HG03025 (cell line): ENCODE data around the gene LMO3.
"Not testable (repeated sequence)": the region's sequence is repeated elsewhere in the genome, so short reads cannot be mapped to it uniquely, and the experiment has no call there.

Experiments
- ATAC-seq: cut with Tn5 transposase; IDR thresholded peaks from one replicate; pipeline ENCODE4 v1.9.1; 2021; ENCODE audit warnings: mild to moderate bottlenecking, moderate library complexity; ENCODE audit not compliant: unreplicated experiment, low FRiP score

LMO3 gene

GRCh38 chr12:16555630-16556029 is 50.3 kb downstream of the LMO3 start:
- no peak for ATAC-seq

GRCh38 chr12:16553457-16553856 is 52.5 kb downstream of the LMO3 start:
- ATAC-seq: no peak

DNA sequence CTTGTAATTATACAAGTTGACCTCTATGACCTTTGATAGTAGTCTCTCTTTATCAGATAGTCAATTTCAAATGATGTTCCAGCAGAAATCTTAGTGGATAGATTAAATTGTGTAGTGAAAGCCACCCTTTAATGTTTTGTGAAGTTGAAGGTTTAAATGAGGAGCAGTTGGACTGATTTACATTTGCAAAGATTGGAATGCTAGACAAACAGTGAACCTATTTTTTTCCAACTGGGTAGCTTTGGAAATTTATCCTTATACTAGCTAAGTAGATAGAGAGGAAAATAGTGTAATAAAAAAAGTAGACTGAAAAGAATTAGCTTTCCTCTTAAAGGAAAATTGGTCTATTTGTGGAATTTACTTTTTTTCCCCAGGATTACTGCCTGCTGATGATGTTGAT is 53.7 kb downstream of the LMO3 start:
- ATAC-seq: no peak

GRCh38 chr12:16545836-16546235 is 60.1 kb downstream of the LMO3 start:
- ATAC-seq: no peak

DNA sequence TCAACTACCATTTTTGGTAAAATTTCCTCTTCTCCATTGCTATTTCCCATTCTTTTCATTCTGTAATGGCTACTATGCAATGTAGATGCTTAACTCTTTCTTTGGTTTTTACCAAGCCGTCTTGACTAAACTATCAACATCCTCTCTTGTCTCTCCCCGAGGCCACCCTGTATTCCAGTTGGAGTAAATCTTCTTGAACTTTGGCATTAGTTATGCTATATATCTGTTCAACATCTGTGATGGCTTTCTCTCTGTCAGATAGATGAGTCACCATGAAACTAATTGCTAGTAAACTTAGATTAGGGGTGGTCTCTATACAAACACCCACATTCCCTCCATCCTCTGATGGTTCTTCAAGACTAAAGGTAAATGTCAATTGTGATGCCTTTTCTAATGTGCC is 63.4 kb downstream of the LMO3 start:
- no peak for ATAC-seq

DNA sequence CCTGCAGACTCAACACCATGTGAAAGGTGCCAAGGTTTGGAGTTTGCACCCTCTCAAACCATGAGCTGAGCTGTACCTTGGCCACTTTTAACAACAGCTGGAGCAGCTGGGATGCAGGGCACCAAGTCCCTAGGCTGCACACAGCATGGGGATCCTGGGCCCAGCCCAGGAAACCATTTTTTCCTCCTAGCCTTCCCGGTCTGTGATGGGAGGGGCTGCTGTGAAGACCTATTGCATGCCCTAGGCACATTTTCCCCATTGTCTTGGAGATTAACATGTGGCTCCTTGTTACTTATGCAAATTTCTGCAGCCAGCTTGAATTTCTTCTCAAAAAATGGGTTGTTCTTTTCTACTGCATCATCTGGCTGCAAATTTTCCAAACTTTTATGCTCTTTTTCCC is 68.3 kb downstream of the LMO3 start:
- not testable (repeated sequence) for ATAC-seq

- ATAC-seq: no peak
These were observed 74.3 kb downstream of the LMO3 start for GRCh38 chr12:16531621-16532020.

- ATAC-seq: no peak
These were observed 75.6 kb downstream of the LMO3 start for GRCh38 chr12:16530268-16530850.

- no peak for ATAC-seq
These were observed 79.3 kb downstream of the LMO3 start for GRCh38 chr12:16526693-16527092.

- ATAC-seq: no peak
These were observed 81.6 kb downstream of the LMO3 start for GRCh38 chr12:16524378-16524777.

DNA sequence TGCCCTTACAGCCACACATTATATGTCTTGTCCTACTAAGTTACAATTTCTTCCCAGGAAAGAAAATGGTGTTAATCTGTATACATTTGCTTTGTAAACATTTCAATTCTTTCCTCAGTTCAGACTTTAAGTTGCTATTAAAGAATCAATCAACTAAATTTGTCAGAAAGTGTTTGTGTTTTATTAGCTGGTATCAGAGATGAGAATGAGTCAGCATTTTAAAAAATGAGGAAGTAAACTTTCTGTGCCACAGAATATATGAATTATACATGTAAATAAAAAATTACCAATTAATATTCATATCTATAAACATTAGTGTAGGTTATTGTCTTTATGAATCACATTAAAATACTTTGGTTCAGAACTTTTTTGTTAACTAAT is 82.0 kb downstream of the LMO3 start:
- no peak for ATAC-seq

GRCh38 chr12:16523284-16523950 is 82.5 kb downstream of the LMO3 start:
- ATAC-seq: no peak

- no peak for ATAC-seq
These were observed 85.6 kb downstream of the LMO3 start for GRCh38 chr12:16520328-16520727.

DNA sequence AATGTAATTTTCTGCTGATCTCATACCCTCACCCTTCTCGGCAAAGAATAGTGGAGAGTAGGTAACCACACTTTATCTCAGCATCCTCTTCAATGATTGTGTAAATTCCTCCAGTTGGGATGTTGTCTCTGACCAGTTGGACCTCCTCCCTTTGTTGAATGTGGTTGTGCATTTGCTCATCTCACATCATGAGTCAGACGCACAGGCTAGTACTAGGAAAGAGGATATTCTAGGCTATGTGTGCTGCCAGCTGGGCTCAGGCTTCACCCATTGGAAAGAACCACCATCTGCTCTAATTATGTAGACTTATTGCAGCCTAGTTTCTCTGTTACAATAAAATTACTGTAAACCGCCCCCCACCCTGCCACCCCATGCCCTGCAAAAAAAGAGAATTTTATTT is 90.3 kb downstream of the LMO3 start:
- ATAC-seq: no peak

DNA sequence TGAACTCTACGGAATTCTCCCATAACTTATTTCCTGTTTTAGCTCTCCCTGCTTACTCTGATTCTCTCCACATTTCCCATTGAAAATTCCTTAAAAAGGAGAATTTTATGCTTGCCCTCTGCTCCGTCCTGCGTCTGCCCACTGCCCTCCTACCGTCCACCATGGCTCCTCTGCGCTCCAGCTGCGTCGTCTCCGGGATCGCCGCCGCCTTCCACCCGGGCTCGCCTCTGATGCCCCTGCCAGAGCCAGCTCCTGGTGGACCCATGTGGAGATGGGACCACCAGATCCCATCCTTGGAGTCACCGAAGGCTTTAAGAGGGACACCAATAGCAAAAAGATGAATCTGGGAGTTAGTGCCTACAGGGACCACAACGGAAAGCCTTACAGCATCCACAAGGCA is 92.7 kb downstream of the LMO3 start:
- no peak for ATAC-seq

- no peak for ATAC-seq
These were observed 96.6 kb downstream of the LMO3 start for GRCh38 chr12:16509411-16509810.

DNA sequence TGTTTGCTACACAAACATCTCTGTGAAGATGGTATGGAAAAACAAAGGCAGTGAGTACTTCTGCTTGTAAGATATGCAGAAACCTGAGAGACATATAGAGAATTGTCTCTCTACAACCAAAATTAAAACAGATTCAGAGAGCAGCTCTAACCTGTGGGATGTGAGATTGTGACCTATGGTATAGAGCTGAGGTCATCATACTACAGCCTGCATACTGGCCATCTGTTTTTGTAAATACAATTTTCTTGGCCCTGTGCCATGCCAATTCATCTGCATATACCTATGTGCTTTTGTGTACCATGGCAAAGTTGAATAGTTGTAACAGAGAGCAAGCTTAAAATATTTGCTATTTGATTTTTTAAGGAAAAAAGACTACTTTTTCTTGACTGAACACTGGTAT is 99.6 kb downstream of the LMO3 start:
- no peak for ATAC-seq

DNA sequence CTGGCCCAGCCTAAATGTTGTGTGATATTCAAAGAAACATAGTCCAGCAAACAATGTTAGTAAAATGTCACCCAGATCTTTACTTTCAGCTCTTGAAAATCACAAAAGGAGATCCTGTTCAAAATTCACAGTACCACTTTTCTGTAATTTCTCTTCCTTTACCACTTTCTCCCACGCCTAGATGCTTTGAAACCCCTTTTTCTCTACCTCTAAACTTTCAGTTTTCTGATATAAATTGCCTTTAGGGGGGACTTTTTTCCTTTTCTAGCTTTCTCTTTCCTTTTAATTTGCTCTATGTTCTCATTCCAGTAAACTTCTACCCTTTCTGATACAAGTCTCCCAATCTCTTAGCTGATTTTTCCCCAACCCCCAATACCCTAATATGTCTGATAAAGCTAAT is 101.8 kb downstream of the LMO3 start:
- no peak for ATAC-seq

DNA sequence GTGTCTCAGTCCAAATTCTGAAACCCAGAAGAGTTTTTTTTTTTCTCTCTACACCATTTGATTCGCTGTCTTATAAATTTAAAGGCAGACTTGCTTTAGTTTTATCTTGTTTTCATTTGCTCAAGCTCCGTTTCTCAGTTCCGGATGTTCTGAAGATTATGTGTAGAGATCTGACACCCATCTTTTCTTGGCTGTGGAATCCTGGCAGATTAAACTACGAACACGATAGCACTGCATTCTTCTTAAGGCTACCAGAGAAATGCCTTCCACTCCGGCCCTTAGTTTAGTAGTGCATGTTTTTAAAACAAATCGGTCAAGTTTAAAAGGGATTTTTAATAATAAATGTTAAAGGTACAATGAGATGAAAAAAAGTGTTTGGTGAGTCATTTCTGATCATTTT is 106.4 kb downstream of the LMO3 start:
- no peak for ATAC-seq
